ENCODE measurements around the gene SLC22A23. TPM values are rescaled to one million over a fixed set of nuclear protein-coding genes. Genes with fewer than 3 reads are reported as not detected.

Gene SLC22A23
- total RNA-seq, 1 donor from 2014 or later: 0.52 TPM

DNA sequence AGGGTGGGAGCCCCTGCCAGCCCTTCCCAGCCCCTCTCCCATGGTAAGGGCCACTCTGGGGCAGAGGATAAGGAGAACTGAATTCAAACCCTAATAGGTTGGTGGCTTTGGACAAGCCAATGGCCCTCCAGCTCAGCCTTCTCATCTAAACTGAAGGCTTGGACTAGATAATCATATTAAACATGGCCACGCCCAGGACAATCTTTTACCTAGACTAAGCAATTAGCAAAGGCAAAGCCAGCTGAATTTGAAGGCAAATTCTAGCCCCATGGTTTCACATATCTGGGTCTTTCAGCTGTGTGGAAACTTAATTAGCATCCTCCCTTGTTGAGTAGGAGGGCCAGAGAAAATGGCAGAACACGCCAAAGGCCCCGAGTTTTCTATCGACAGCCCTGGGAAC is 10.7 kb downstream of the SLC22A23 start:
- DNase-seq (ENCODE audit: low read depth): no peak
- H3K4me3 ChIP-seq (ENCODE audit: low read depth, low read length): no peak overlapping the region
- TF ChIP-seq, protein P1, sequence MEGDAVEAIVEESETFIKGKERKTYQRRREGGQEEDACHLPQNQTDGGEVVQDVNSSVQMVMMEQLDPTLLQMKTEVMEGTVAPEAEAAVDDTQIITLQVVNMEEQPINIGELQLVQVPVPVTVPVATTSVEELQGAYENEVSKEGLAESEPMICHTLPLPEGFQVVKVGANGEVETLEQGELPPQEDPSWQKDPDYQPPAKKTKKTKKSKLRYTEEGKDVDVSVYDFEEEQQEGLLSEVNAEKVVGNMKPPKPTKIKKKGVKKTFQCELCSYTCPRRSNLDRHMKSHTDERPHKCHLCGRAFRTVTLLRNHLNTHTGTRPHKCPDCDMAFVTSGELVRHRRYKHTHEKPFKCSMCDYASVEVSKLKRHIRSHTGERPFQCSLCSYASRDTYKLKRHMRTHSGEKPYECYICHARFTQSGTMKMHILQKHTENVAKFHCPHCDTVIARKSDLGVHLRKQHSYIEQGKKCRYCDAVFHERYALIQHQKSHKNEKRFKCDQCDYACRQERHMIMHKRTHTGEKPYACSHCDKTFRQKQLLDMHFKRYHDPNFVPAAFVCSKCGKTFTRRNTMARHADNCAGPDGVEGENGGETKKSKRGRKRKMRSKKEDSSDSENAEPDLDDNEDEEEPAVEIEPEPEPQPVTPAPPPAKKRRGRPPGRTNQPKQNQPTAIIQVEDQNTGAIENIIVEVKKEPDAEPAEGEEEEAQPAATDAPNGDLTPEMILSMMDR (conservative IDR thresholded peaks at IDR 0.05; ENCODE audit: low read depth, low read length): no peak

DNA sequence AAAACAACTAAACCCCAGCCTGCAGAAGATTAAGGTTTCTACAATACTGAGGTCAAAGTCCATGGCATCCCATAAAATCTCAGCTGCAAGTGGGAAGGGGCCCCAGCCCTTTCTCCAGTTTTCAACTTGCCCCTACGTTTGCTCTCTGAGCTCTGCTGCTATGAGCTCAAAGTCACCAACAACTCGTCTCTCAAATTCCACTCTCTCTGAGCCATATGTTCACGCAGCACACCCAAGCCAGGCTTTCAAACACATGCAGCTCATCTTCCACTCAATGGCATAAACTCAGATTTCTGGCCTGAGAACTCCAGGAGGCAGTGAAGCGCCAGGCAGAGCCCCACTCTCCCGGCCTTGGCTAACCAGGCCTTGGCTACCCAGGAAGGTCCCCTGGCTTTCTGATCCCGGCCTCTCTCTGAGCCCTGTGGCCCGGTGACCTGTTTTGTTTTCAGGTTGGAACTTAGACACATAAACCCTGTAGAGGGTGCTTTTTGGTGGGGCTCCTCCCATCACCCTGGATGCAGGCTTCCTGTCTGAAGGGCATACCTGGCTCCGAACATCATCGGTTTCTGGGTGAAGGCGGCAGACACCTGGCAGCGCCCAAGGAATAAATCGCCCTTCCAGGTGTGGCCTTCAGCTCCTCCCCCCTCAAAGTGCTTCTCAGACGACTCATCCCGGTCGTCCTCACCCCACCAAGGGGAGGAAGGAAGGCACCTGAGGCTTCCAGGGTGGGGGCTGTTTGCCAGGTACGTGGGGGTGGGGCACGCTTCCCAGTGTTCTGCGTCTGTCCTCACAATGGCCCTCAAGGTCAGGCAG is 12.4 kb downstream of the SLC22A23 start:
- TF ChIP-seq, protein P1 (conservative IDR thresholded peaks at IDR 0.05; ENCODE audit: low read depth, low read length): no peak
- DNase-seq (ENCODE audit: low read depth): no peak
- H3K4me3 ChIP-seq (ENCODE audit: low read depth, low read length): no peak overlapping the region

DNA sequence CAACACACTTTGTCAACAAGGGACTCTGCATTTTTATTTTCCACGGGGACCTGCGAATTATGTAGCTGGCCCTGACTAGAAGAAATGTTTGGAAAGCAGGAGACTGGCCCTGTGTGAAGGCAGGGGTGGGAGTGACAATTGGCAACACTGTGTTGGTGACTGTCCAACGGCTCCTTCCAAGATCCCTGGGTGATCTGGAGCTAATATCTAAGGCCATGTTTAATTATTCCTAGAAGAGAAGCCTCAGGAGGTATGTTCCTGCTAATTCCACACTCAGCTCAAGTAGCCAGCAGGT is 13.7 kb downstream of the SLC22A23 start:
- TF ChIP-seq, protein P1 (conservative IDR thresholded peaks at IDR 0.05; ENCODE audit: low read depth, low read length): no peak
- H3K4me3 ChIP-seq (ENCODE audit: low read depth, low read length): no peak overlapping the region
- DNase-seq (ENCODE audit: low read depth): no peak

DNA sequence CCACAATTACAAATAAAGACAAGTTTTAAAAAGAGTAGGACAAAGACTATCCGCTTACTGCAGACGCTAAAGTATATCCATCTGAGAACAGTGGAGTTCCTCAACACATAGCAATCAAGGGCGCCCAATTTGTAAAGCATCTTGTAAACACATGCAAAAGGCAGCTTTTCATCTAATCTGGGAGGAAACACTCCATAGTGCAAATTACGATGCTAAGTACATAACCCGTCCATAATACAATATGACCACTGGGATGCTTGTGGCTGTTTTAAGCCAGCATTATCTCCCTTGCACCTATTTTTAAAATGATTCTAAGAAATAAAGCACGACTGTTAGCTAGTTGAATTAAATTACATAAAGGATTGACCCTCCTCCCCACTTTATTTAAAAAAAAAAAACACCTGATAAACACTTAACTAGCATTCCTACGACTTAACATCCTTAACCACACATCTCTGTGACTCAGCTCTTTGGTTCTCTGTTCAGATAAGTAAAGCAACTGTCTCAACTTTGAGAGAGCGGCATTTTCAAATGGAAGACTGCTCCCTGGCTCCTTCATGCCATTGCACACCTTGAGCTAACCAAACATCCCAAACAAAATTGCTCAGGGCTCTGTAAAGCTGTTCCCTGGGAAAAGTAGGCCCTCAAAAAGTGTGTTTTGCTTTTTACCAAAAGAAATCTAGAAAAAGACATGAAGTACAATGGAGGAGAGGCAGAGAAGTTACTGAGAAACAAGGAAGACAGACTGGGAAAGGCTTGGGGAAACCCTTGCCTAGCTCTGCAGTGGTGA is 14.2 kb downstream of the SLC22A23 start:
- H3K4me3 ChIP-seq (ENCODE audit: low read depth, low read length): no peak overlapping the region
- TF ChIP-seq, protein P1 (conservative IDR thresholded peaks at IDR 0.05; ENCODE audit: low read depth, low read length): no peak
- DNase-seq (ENCODE audit: low read depth): peak; percentile 36

DNA sequence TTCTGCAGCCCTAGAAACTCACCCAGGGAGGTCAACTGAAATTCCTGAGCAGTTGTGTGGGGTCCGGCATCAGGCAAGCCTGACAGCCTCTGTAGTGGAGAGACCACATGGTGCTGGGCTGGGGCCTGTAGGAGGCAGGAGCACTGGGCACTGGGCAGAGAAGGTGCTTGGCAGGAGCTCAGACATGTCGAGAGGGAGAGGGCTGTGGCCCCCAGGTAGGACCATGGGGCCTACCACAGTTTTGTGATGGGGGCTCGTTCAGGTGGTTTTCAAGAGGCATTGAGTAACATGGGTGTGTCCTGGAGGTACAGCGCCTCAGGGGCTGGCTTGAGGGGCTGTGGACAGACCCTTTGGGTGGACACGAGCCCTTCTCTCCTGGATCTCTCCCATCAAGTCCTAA is 15.9 kb downstream of the SLC22A23 start:
- TF ChIP-seq, protein P1 (conservative IDR thresholded peaks at IDR 0.05; ENCODE audit: low read depth, low read length): no peak
- no peak overlapping the region for H3K4me3 ChIP-seq (ENCODE audit: low read depth, low read length)
- no peak for DNase-seq (ENCODE audit: low read depth)

DNA sequence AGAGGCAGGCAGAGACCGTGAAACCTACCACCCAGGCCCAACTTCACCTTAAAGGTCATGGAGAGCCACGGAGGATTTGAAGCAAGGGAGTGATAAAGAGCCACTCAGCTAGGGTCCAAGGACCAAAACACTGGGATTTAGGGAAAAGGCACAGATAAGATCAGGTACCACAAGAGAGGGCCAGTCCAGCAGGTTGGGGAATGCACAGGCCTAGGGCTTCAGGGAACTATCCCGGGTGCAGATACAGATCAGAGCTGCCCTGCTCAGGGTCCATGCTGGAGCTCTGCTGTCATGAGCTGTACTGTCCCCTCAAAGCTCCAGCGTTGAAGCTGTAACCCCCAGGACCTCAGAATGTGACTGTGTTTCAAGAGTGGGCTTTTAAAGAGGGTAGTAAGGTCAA is 16.9 kb downstream of the SLC22A23 start:
- TF ChIP-seq, protein P1 (conservative IDR thresholded peaks at IDR 0.05; ENCODE audit: low read depth, low read length): no peak
- DNase-seq (ENCODE audit: low read depth): no peak
- no peak overlapping the region for H3K4me3 ChIP-seq (ENCODE audit: low read depth, low read length)
